HG03139 (cell line): ENCODE data around the gene TSTD2.

Experiments used
- ATAC-seq: cut with Tn5 transposase; IDR thresholded peaks from one replicate; pipeline ENCODE4 v1.9.1; 2021; ENCODE audit not compliant: unreplicated experiment

The TSTD2 gene

GRCh38 chr9:97564291-97565175 lies 68.6 kb downstream of the TSTD2 start:
- ATAC-seq, result no peak

- ATAC-seq, result no peak
Observed at GRCh38 chr9:97563458-97564135, 69.6 kb downstream of the TSTD2 start.

GRCh38 chr9:97562542-97562941 lies 70.6 kb downstream of the TSTD2 start:
- no peak for ATAC-seq

- ATAC-seq, result no peak
Observed at GRCh38 chr9:97561501-97561900, 71.7 kb downstream of the TSTD2 start.

GRCh38 chr9:97560851-97561250 lies 72.3 kb downstream of the TSTD2 start:
- no peak for ATAC-seq

GRCh38 chr9:97560154-97560553 lies 73.0 kb downstream of the TSTD2 start:
- ATAC-seq, result no peak

GRCh38 chr9:97559111-97559514 lies 74.1 kb downstream of the TSTD2 start:
- ATAC-seq, result no peak

GRCh38 chr9:97558701-97559101 lies 74.5 kb downstream of the TSTD2 start:
- no peak for ATAC-seq

- ATAC-seq, result no peak
Observed at GRCh38 chr9:97557606-97558095, 75.5 kb downstream of the TSTD2 start.

- no peak for ATAC-seq
Observed at GRCh38 chr9:97556721-97557605, 76.2 kb downstream of the TSTD2 start.

GRCh38 chr9:97556036-97556720 lies 77.0 kb downstream of the TSTD2 start:
- ATAC-seq, result no peak

GRCh38 chr9:97555164-97555563 lies 78.0 kb downstream of the TSTD2 start:
- no peak for ATAC-seq

GRCh38 chr9:97554566-97555075 lies 78.5 kb downstream of the TSTD2 start:
- no peak for ATAC-seq

GRCh38 chr9:97553841-97554240 lies 79.3 kb downstream of the TSTD2 start:
- no peak for ATAC-seq

- no peak for ATAC-seq
Observed at GRCh38 chr9:97553141-97553540, 80.0 kb downstream of the TSTD2 start.

GRCh38 chr9:97551308-97551707 lies 81.9 kb downstream of the TSTD2 start:
- no peak for ATAC-seq

GRCh38 chr9:97550386-97550785 lies 82.8 kb downstream of the TSTD2 start:
- ATAC-seq, result no peak
